GM12878 (cell line): ENCODE results near the gene TRAPPC12. TPM values are rescaled to one million over a fixed set of nuclear protein-coding genes. Genes with fewer than 3 reads are reported as not detected.

ENCODE experiments used
- ATAC-seq: fragments of 200-7000 bp; cut with Tn5 transposase; 3 replicates; pipeline ENCODE4 v1.9.1; 2020; ENCODE audit warnings: mild to moderate bottlenecking, moderate library complexity
- BruUV-seq: library from RNA; stranded (reverse); fragments of 400-500 nt; replicated peaks from 2 replicates; lab custom pipeline; 2021; lab: Mats Ljungman, UMichigan
- CTCF ChIA-PET: fragments of 300-600 bp; sonication (Branson Sonifier 250); formaldehyde crosslinking; extraction: SDS; loops from one replicate; lab custom pipeline; 2021; ENCODE audit warnings: inconsistent platforms; lab: Yijun Ruan, JAX
- POLR2A ChIA-PET: fragments of 350-600 bp; formaldehyde crosslinking; extraction: SDS; loops from one replicate; lab custom pipeline; 2021; ENCODE audit warnings: inconsistent platforms; lab: Charles Lee
- RAD21 ChIA-PET: fragments of 300-600 bp; sonication (Branson Sonifier 250); formaldehyde crosslinking; loops from one replicate; lab custom pipeline; 2023; ENCODE audit warnings: antibody characterized with exemption; ENCODE audit not compliant: unreplicated experiment; lab: Charles Lee
- SMC1A ChIA-PET: fragments of 300-600 bp; sonication (Branson Sonifier 250); formaldehyde crosslinking; loops from one replicate; lab custom pipeline; 2023; ENCODE audit not compliant: unreplicated experiment, uncharacterized antibody; lab: Charles Lee
- DNase-seq: peaks from one replicate; pipeline ENCODE4 v3.0.0-alpha.2; 2011; ENCODE audit warnings: low read depth, low spot score
- FAIRE-seq: peaks from 3 replicates; lab custom pipeline; 2011; peaks lifted over from hg19 to GRCh38; lab: Jason Lieb, UNC
- H2AFZ ChIP-seq: 2 replicates; pipeline ENCODE4 v1.6.0; 2011; ENCODE audit warnings: low read depth, low read length, control low read depth; ENCODE audit not compliant: control insufficient read depth
- H3K27ac ChIP-seq: 2 replicates; pipeline ENCODE4 v1.5.1; 2011; ENCODE audit warnings: control low read depth; ENCODE audit not compliant: control insufficient read depth, insufficient read depth
- H3K27me3 ChIP-seq, 2 experiments: replicated peaks in 1 of 2; 2 replicates each; pipeline versions ENCODE4 v1.6.0 to v1.6.1; 2011; ENCODE audit warnings: low read length in 1 of 2; ENCODE audit not compliant: control insufficient read depth in 2 of 2, insufficient read depth in 2 of 2
- H3K36me3 ChIP-seq, 2 experiments: 2 replicates each; pipeline ENCODE4 v1.5.1; 2011; ENCODE audit warnings: low read length in 1 of 2; ENCODE audit not compliant: control insufficient read depth in 2 of 2, insufficient read depth in 2 of 2
- H3K4me1 ChIP-seq: 2 replicates; pipeline ENCODE4 v1.6.1; 2011; ENCODE audit warnings: mild to moderate bottlenecking, low read length, moderate library complexity, mixed read lengths; ENCODE audit not compliant: control insufficient read depth, insufficient read depth
- H3K4me2 ChIP-seq: 2 replicates; pipeline ENCODE4 v1.6.0; 2011; ENCODE audit warnings: control low read depth; ENCODE audit not compliant: control insufficient read depth, insufficient read depth
- H3K4me3 ChIP-seq: fragments of 200-600 bp; sonication (generic); 2 replicates; pipeline ENCODE4 v1.5.1; 2016
- H3K79me2 ChIP-seq: 2 replicates; pipeline ENCODE4 v1.6.0; 2011; ENCODE audit warnings: low read length; ENCODE audit not compliant: control insufficient read depth, insufficient read depth
- H3K9ac ChIP-seq: 2 replicates; pipeline ENCODE4 v1.8.0; 2011; ENCODE audit warnings: low read length, control low read depth, mixed read lengths; ENCODE audit not compliant: control insufficient read depth, insufficient read depth
- H3K9me3 ChIP-seq: replicated peaks from 3 replicates; pipeline ENCODE4 v1.5.1; 2011; ENCODE audit warnings: mild to moderate bottlenecking, low read length; ENCODE audit not compliant: control insufficient read depth, insufficient read depth
- H4K20me1 ChIP-seq: 2 replicates; pipeline ENCODE4 v1.6.0; 2011; ENCODE audit not compliant: control insufficient read depth, insufficient read depth
- ATF7 ChIP-seq: fragments of 450-650 bp; IDR thresholded peaks from 2 replicates; pipeline ENCODE4 v1.6.1; 2016; ENCODE audit warnings: low read depth, mild to moderate bottlenecking
- E4F1 ChIP-seq: fragments of 450-650 bp; IDR thresholded peaks from 2 replicates; pipeline ENCODE4 v1.6.1; 2018; ENCODE audit warnings: borderline replicate concordance, mild to moderate bottlenecking; ENCODE audit not compliant: partially characterized antibody
- ETV6 ChIP-seq, 2 experiments: fragments of 450-650 bp in 1 of 2; IDR thresholded peaks in 1 of 2; conservative IDR thresholded peaks in 1 of 2; 2 replicates each; pipeline ENCODE4 v1.6.1; 2014; ENCODE audit warnings: antibody characterized with exemption in 1 of 2, borderline replicate concordance in 1 of 2, low read depth in 1 of 2, mild to moderate bottlenecking in 1 of 2, moderate library complexity in 1 of 2
- IRF4 ChIP-seq: IDR thresholded peaks from 2 replicates; pipeline ENCODE4 v1.6.1; 2011; ENCODE audit warnings: low read depth, low read length
- NFYA ChIP-seq: IDR thresholded peaks from 2 replicates; pipeline ENCODE4 v1.6.1; 2011; ENCODE audit warnings: low read depth, mild to moderate bottlenecking, low read length, improper control_type of control experiment, borderline replicate concordance
- NKRF ChIP-seq: fragments of 450-650 bp; conservative IDR thresholded peaks from 2 replicates; pipeline ENCODE4 v1.6.1; 2017; ENCODE audit warnings: mild to moderate bottlenecking, moderate library complexity
- PML ChIP-seq: IDR thresholded peaks from 2 replicates; pipeline ENCODE4 v1.6.1; 2012; ENCODE audit warnings: low read length, inconsistent platforms
- POLR2AphosphoS5 ChIP-seq: IDR thresholded peaks from 2 replicates; pipeline ENCODE4 v1.6.1; 2011; ENCODE audit warnings: mild to moderate bottlenecking, low read length, inconsistent platforms
- RELB ChIP-seq: fragments of 450-650 bp; IDR thresholded peaks from 2 replicates; pipeline ENCODE4 v1.6.1; 2017; ENCODE audit warnings: low read depth, mild to moderate bottlenecking, moderate library complexity
- ZBTB11 ChIP-seq: fragments of 450-650 bp; formaldehyde crosslinking; IDR thresholded peaks from 2 replicates; pipeline ENCODE4 v1.5.0; 2022; ENCODE audit warnings: mild to moderate bottlenecking, missing genetic modification characterization
- ZBTB33 ChIP-seq: fragments of 450-650 bp; IDR thresholded peaks from 2 replicates; pipeline ENCODE4 v1.6.1; 2017; ENCODE audit warnings: mild to moderate bottlenecking
- WGBS: methylation state at CpG from one replicate; pipeline ENCODE4 v1.1.6; 2016; ENCODE audit warnings: low lambda C conversion rate; ENCODE audit not compliant: insufficient replicate concordance, insufficient coverage; ENCODE audit errors: missing lambda C conversion rate; 5-methylcytosine and 5-hydroxymethylcytosine counted together
- in situ Hi-C: fragments of 300-500 bp; cut with MboI; formaldehyde crosslinking; loops from 9 replicates; pipeline ENCODE4 v1.14.3; 2018; ENCODE audit warnings: mixed read lengths
- intact Hi-C: fragments of 100-400 bp; cut with micrococcal nuclease; formaldehyde crosslinking; loops from one replicate; pipeline ENCODE4 v1.14.2; 2022; ENCODE audit not compliant: unreplicated experiment
- polyA plus RNA-seq, 11 experiments: library from polyadenylated mRNA; depleted of rRNA in 4 of 11; unstranded in 6 of 11; stranded (reverse) in 5 of 11; fragments of >200 nt; fragmentation: Nextera tagmentation in 4 of 11; fragmentation: Illumina TruSeq in 1 of 11; extraction: Ambion mirVana in 4 of 11; extraction: Trizol in 1 of 11; gene quantifications; 1 replicate in 1 of 11; 2 replicates in 10 of 11; pipeline versions ENCODE4 v1.2.1 to v1.2.3, GENCODE V29; 2011 to 2016; ENCODE audit warnings: inconsistent platforms in 2 of 11, missing spikeins in 2 of 11, low read depth in 1 of 11
- total RNA-seq, 4 experiments: library from RNA; depleted of rRNA in 3 of 4; stranded (reverse); fragments of >200 nt in 3 of 4; fragmentation: Illumina TruSeq in 1 of 4; extraction: Trizol in 1 of 4; gene quantifications; 2 replicates each; pipeline versions ENCODE4 v1.2.1 to v1.2.3, GENCODE V29; 2013 to 2021

Gene TRAPPC12
- total and polyA plus RNA-seq, 10 of the 15 experiments (the other 5 are each of a cell fraction or from before 2014, with no cell fraction given): 8.6 to 77.1 (median 37.4) TPM

DNA sequence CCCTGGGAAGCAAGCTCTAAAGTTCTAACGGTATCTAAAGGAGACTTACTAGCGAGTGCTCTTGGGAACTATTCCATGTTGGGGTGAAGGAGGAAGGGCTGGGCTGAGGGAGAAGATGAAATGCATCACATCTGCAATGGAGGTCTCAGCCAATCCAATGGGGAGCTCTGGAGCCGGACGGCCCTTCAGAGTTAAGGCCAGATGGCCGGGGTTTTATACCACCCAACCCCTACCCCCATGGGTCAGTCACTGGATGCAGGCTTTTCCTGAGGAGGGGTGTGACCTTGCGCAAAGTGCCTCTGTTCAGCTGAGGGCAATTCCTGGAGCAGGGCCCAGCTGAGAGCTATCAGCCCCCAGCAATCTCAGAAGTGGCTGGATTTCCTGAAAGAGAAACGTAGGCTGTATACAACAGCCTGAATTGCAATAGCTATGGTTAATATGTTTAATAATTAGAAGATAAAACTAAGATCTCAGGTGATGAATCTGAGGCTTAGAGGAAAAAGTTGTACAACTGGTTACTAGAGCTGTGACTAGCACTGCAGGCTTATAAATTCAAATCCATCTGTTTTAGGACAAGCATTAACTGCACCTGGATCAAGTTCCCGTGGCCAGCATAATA is 23.4 kb upstream of the TRAPPC12 start:
- POLR2A ChIA-PET: no interaction called here
- Histone ChIP-seq H3K27ac (no peak overlapping the region), H2AFZ (no peak overlapping the region), H4K20me1 (no peaks in the 10 kb centered on the region; the same call in 1 of the 2 replicates), H3K36me3 (peaks cover 6 to 25% of the 10 kb centered on the region in 2 experiments), H3K79me2 (peaks cover 9% of the 10 kb centered on the region), H3K4me3 (no peak overlapping the region), H3K4me1 (no peaks in the 10 kb centered on the region), H3K9me3 (peaks cover 4% of the 10 kb centered on the region; the same call in 2 of the 3 replicates), H3K9ac (no peak overlapping the region), H3K4me2 (no peak overlapping the region), H3K27me3 (no peaks in the 10 kb centered on the region)
- SMC1A ChIA-PET: no interaction called here
- CTCF ChIA-PET: interaction anchor here (0.6 kb wide), 1 partner anchor 309 kb away, joined by 4 read pairs; no protein-coding TSS in a partner anchor
- 98% methylated on average over 8 of the region's 8 CpGs for WGBS
- FAIRE-seq (no peak), DNase-seq (no peak), ATAC-seq (no peak)
- BruUV-seq: no TSS peak
- intact Hi-C loops: no loop called here
- in situ Hi-C loops: no loop called here
- RAD21 ChIA-PET: no interaction called here
- TF ChIP-seq E4F1 (no peak), POLR2AphosphoS5 (no peak), NKRF (no peak), ZBTB33 (no peak), NFYA (no peak), PML (no peak), IRF4 (no peak), ZBTB11 (CRISPR knock-in tag) (no peak), ATF7 (no peak), ETV6 (conservative IDR thresholded peaks at IDR 0.05 in 1 of 2, IDR thresholded peaks at IDR 0.05 in 1 of 2; ENCODE audit: borderline replicate concordance in 1 of 2, low read depth in 1 of 2) (no peak), RELB (no peak)
